Breast epithelium (tissue), 3 donors: ENCODE measurements around the gene STAT4.

Experiments used
- POLR2A ChIP-seq: fragments of 450-650 bp; IDR thresholded peaks from one replicate; pipeline ENCODE4 v1.6.1; 2016; ENCODE audit warnings: antibody characterized with exemption, mild to moderate bottlenecking, moderate library complexity
- POLR2AphosphoS5 ChIP-seq, 3 donors: sonication (generic); formaldehyde crosslinking; IDR thresholded peaks; one replicate each; pipeline ENCODE4 v1.6.1; 2017; ENCODE audit warnings: antibody characterized with exemption in 3 of 3
- TF ChIP-seq, protein P1 (sequence below), 3 donors: fragments of 450-650 bp; IDR thresholded peaks; one replicate each; pipeline ENCODE4 v1.5.1; 2016 to 2017; ENCODE audit warnings: antibody characterized with exemption in 3 of 3, mild to moderate bottlenecking in 3 of 3, moderate library complexity in 3 of 3

DNA sequence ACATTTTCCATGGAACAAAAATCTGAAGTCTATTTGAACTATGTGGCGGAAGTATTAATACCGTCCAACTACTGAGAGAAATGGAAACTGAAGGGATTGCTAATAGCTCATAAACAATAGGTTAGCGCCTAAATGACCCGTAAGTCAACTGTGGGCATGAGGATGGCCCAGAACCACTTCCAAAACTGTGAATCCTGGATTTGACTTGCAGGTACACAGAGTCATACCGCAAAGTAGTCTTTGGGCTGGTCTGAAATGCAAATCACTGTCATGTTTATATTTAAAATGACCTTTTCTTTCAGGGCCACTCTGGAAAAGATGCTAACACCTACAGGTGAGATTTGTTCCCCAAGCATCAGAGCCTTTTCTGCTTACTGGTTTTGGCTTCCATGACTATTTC is 50.6 kb downstream of the STAT4 start:
- TF ChIP-seq, protein P1, sequence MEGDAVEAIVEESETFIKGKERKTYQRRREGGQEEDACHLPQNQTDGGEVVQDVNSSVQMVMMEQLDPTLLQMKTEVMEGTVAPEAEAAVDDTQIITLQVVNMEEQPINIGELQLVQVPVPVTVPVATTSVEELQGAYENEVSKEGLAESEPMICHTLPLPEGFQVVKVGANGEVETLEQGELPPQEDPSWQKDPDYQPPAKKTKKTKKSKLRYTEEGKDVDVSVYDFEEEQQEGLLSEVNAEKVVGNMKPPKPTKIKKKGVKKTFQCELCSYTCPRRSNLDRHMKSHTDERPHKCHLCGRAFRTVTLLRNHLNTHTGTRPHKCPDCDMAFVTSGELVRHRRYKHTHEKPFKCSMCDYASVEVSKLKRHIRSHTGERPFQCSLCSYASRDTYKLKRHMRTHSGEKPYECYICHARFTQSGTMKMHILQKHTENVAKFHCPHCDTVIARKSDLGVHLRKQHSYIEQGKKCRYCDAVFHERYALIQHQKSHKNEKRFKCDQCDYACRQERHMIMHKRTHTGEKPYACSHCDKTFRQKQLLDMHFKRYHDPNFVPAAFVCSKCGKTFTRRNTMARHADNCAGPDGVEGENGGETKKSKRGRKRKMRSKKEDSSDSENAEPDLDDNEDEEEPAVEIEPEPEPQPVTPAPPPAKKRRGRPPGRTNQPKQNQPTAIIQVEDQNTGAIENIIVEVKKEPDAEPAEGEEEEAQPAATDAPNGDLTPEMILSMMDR (IDR thresholded peaks at IDR 0.05) = no peak
- TF ChIP-seq POLR2A (no peak), POLR2AphosphoS5 (IDR thresholded peaks at IDR 0.05) (no peak)
